NCI-H1436 treated with DMSO at 0.1 percent for 48 hours (cell line): Measurements from ENCODE around the gene ZSWIM4.
"Not testable (repeated sequence)": the region's sequence is repeated elsewhere in the genome, so short reads cannot be mapped to it uniquely, and the experiment has no call there.

Experiments used
- DNase-seq: peaks from one replicate; lab custom pipeline; 2025; lab: John Stamatoyannopoulos, UW

The ZSWIM4 gene

GRCh38 chr19:13850910-13851733 is 55.9 kb downstream of the ZSWIM4 start:
- DNase-seq: no peak

- not testable (repeated sequence) for DNase-seq
These were observed 56.5 kb downstream of the ZSWIM4 start for GRCh38 chr19:13851734-13852114.

- not testable (repeated sequence) for DNase-seq
These were observed 57.0 kb downstream of the ZSWIM4 start for GRCh38 chr19:13852171-13852707.

- DNase-seq: no peak
These were observed 61.3 kb downstream of the ZSWIM4 start for GRCh38 chr19:13856497-13856896.

GRCh38 chr19:13859361-13859880 is 64.2 kb downstream of the ZSWIM4 start:
- DNase-seq: no peak

- DNase-seq: no peak
These were observed 65.6 kb downstream of the ZSWIM4 start for GRCh38 chr19:13860679-13861391.

- no peak for DNase-seq
These were observed 66.1 kb downstream of the ZSWIM4 start for GRCh38 chr19:13861392-13861713.

- peak; percentile 39 for DNase-seq
These were observed 66.7 kb downstream of the ZSWIM4 start for GRCh38 chr19:13861714-13862531.

- DNase-seq: no peak
These were observed 68.9 kb downstream of the ZSWIM4 start for GRCh38 chr19:13864046-13864666.

GRCh38 chr19:13864667-13865570 is 69.7 kb downstream of the ZSWIM4 start:
- DNase-seq: no peak

- DNase-seq: no peak
These were observed 70.6 kb downstream of the ZSWIM4 start for GRCh38 chr19:13865571-13866462.

- no peak for DNase-seq
These were observed 71.3 kb downstream of the ZSWIM4 start for GRCh38 chr19:13866463-13867046.

GRCh38 chr19:13868663-13869062 is 73.4 kb downstream of the ZSWIM4 start:
- DNase-seq: no peak

GRCh38 chr19:13869281-13869680 is 74.0 kb downstream of the ZSWIM4 start:
- no peak for DNase-seq

GRCh38 chr19:13870873-13871272 is 75.6 kb downstream of the ZSWIM4 start:
- DNase-seq: no peak

- DNase-seq: no peak
These were observed 77.1 kb downstream of the ZSWIM4 start for GRCh38 chr19:13872339-13872694.

- DNase-seq: no peak
These were observed 77.6 kb downstream of the ZSWIM4 start for GRCh38 chr19:13872695-13873389.

- DNase-seq: no peak
These were observed 78.7 kb downstream of the ZSWIM4 start for GRCh38 chr19:13873834-13874515.
